Activated CD8-positive, alpha-beta memory T cell treated with anti-CD3 and anti-CD28 coated beads for 48 hours (primary cell): ENCODE data around the gene DMRTA1.
"Not testable (repeated sequence)": the region's sequence is repeated elsewhere in the genome, so short reads cannot be mapped to it uniquely, and the experiment has no call there.

ENCODE experiments used
- DNase-seq, 3 experiments: peaks; one replicate each; pipeline ENCODE4 v3.0.0-alpha.2; 2020; ENCODE audit warnings: low read depth in 2 of 3, low spot score in 2 of 3

The DMRTA1 gene

GRCh38 chr9:22446589-22446949, at the start of gene DMRTA1:
Gene DMRTA1 (plus strand): TSS chr9:22446824. CDS start chr9:22447066, 242 bp downstream.
- no peak for DNase-seq

- DNase-seq, result no peak
Measured at GRCh38 chr9:22401671-22402070, 45.0 kb upstream of the DMRTA1 start.

GRCh38 chr9:22405869-22406659, 40.6 kb upstream of the DMRTA1 start:
- no peak for DNase-seq

- DNase-seq, result no peak
Measured at GRCh38 chr9:22413884-22414283, 32.7 kb upstream of the DMRTA1 start.

GRCh38 chr9:22415941-22416691, 30.5 kb upstream of the DMRTA1 start:
- no peak for DNase-seq

- no peak for DNase-seq
Measured at GRCh38 chr9:22416692-22417060, 29.9 kb upstream of the DMRTA1 start.

- no peak for DNase-seq
Measured at GRCh38 chr9:22423566-22423965, 23.1 kb upstream of the DMRTA1 start.

GRCh38 chr9:22424616-22425015, 22.0 kb upstream of the DMRTA1 start:
- no peak for DNase-seq

GRCh38 chr9:22425551-22425950, 21.1 kb upstream of the DMRTA1 start:
- no peak for DNase-seq

- no peak for DNase-seq
Measured at GRCh38 chr9:22427226-22427880, 19.3 kb upstream of the DMRTA1 start.

GRCh38 chr9:22433691-22434090, 12.9 kb upstream of the DMRTA1 start:
- DNase-seq, result no peak

GRCh38 chr9:22435252-22435651, 11.4 kb upstream of the DMRTA1 start:
- not testable (repeated sequence) for DNase-seq

GRCh38 chr9:22437461-22438067, 9.1 kb upstream of the DMRTA1 start:
- not testable (repeated sequence) for DNase-seq

- DNase-seq, result no peak
Measured at GRCh38 chr9:22440841-22441240, 5.8 kb upstream of the DMRTA1 start.

GRCh38 chr9:22446950-22447617, 460 bp downstream of the DMRTA1 start:
- DNase-seq, result no peak

- no peak for DNase-seq
Measured at GRCh38 chr9:22447618-22448305, 1.1 kb downstream of the DMRTA1 start.

- DNase-seq, result no peak
Measured at GRCh38 chr9:22449719-22450118, 3.1 kb downstream of the DMRTA1 start.

GRCh38 chr9:22452415-22453010, 5.9 kb downstream of the DMRTA1 start:
- DNase-seq, result no peak

GRCh38 chr9:22454016-22454415, 7.4 kb downstream of the DMRTA1 start:
- DNase-seq, result no peak

- no peak for DNase-seq
Measured at GRCh38 chr9:22455181-22455580, 8.6 kb downstream of the DMRTA1 start.
